Mesangial cell (primary cell): Measurements from ENCODE around the gene AZIN2. TPM values are rescaled to one million over a fixed set of nuclear protein-coding genes. Genes with fewer than 3 reads are reported as not detected.

Experiments used
- total RNA-seq: library from RNA; depleted of rRNA; stranded (reverse); fragments of >200 nt; gene quantifications from 2 replicates; pipeline ENCODE4 v1.2.3, GENCODE V29; 2015

Gene AZIN2
- total RNA-seq = 2.4 and 9.6 TPM in 2 replicates

DNA sequence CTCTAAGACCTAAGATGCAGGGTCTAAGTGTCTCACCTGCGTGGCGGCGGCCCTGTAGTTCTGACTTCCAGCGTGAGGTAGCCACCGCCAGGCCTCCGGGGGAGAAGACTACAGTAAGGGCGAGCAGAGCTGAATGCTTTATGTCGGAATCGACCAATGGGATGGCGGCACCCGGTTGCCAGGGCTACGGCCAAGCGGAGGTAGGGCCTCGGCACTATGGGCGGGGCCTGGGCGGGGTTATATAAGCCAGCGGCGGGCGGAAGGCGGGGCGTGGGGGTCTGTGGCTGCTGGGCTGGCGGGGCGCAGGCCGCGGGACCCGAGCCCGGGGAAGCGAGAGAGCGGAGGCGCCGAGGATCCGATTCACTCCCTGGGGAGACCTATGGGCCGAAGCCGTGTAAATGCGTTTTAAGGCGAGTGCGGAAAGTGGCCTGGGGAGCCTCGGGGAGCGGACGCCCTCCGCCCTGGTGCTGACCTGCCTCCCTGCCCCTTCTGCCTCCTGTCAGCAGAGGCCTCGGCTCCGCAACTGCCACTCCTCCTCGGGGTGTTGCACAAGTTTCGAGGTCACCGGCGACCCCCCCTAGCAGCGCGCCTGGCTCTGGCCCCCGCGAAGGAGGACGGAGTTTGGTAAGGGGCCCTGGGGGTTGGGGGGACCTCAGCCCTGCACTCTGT lies at the start of gene AZIN2:
Gene AZIN2 (plus strand): TSS at position 269 of the 669 bp plus-strand sequence. CDS start 1,097 bp downstream, outside the sequence.

DNA sequence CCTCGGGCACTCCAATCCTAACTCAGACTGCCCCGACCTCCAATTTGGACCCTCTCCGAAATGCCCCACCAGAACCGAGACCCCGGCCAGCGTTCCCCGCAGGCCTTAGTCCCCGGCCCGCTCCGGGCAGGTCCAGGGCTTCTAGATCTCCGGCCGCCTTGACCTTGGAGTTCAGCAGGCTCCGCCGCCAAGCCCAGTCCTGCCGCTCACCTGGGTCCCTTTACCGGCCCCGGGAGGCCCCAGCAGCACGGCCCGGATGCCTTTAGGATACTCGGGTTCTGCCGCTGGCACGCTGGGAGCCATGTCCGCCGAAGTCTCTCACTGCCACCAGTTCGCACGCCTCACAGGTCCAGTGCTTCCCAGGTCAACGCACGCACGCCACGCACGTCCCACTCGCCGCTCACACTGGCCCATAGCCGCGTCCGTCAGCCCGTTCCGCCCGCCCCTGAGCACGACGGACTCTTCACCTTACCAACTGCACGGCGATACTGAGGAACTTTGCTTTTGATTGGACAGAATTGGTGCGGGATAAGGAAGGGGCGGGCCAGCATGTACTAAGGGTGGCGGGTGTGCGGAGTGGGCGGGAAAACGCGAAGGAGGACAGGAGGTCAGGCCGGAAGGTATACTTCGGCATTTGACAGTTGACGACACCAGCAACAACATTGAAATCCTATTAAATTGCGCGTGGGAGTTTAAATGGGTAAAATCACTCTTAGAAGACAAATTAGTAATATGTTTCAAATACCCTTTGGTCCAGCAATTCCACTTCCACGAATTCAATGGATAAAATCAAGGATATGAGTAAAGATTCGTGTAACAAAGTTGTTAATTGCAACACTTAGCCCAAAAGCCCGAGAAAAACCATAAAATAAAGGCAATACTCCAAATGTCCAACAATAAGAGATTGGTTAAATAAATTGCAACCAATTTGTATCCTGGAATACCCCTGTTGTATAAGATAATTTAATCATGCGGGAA lies 44.1 kb upstream of the AZIN2 start, which contains the start of gene AK2:
Gene AK2 (minus strand): TSS at position 358 of the 978 bp plus-strand sequence. CDS start 55 bp downstream, at position 303.

Other genes starting within 250 kb of the AZIN2 start
- 0.51 and 0.81 TPM in 2 replicates for gene FNDC5, start 210.2 kb upstream of the AZIN2 start, total RNA-seq
- 1.1 TPM in 1 of 2 replicates, not detected in the other for gene HPCA, start 194.7 kb upstream of the AZIN2 start, total RNA-seq
- gene TMEM54, start 179.8 kb upstream of the AZIN2 start, total RNA-seq = 109 and 130 TPM in 2 replicates
- gene RNF19B, start 116.3 kb upstream of the AZIN2 start, total RNA-seq = 18.4 and 25.5 TPM in 2 replicates
- 113 and 167 TPM in 2 replicates for gene AK2, start 44.3 kb upstream of the AZIN2 start, total RNA-seq
- gene TRIM62, start 100.9 kb downstream of the AZIN2 start, total RNA-seq = 7.3 and 21.9 TPM in 2 replicates
- gene ZNF362, start 175.3 kb downstream of the AZIN2 start, total RNA-seq = 27.2 and 41.5 TPM in 2 replicates
- gene A3GALT2, start 239.9 kb downstream of the AZIN2 start, total RNA-seq = not detected in 2 replicates